Astrocyte (in vitro differentiated cells and primary cell): ENCODE measurements around the gene CELSR3. TPM values are rescaled to one million over a fixed set of nuclear protein-coding genes. Genes with fewer than 3 reads are reported as not detected.

Experiments
- DNase-seq: peaks from one replicate; pipeline ENCODE4 v3.0.0-alpha.2; 2010; ENCODE audit warnings: low read depth
- FAIRE-seq: peaks from 2 replicates; lab custom pipeline; 2011; peaks lifted over from hg19 to GRCh38; lab: Jason Lieb, UNC
- H2AFZ ChIP-seq: 2 replicates; pipeline ENCODE4 v1.6.0; 2012; ENCODE audit warnings: low read depth, low read length, inconsistent platforms
- H3K27ac ChIP-seq: 2 replicates; pipeline ENCODE4 v1.5.1; 2011; ENCODE audit warnings: low read depth, low read length, inconsistent platforms
- H3K27me3 ChIP-seq: 2 replicates; pipeline ENCODE4 v1.6.0; 2011; ENCODE audit warnings: low read length, inconsistent platforms; ENCODE audit not compliant: insufficient read depth
- H3K36me3 ChIP-seq: 2 replicates; pipeline ENCODE4 v1.5.1; 2011; ENCODE audit warnings: low read length, inconsistent platforms; ENCODE audit not compliant: insufficient read depth
- H3K4me1 ChIP-seq: 2 replicates; pipeline ENCODE4 v1.5.1; 2011; ENCODE audit warnings: low read length, inconsistent platforms; ENCODE audit not compliant: insufficient read depth
- H3K4me2 ChIP-seq: 2 replicates; pipeline ENCODE4 v1.6.0; 2012; ENCODE audit warnings: low read length, inconsistent platforms
- H3K4me3 ChIP-seq: 2 replicates; pipeline ENCODE4 v1.5.1; 2011; ENCODE audit warnings: low read depth, mild to moderate bottlenecking, low read length, inconsistent platforms; ENCODE audit not compliant: insufficient read depth
- H3K79me2 ChIP-seq: 2 replicates; pipeline ENCODE4 v1.6.0; 2012; ENCODE audit warnings: mild to moderate bottlenecking, low read length, inconsistent platforms; ENCODE audit not compliant: insufficient read depth
- H3K9ac ChIP-seq: 2 replicates; pipeline ENCODE4 v1.6.0; 2012; ENCODE audit warnings: mild to moderate bottlenecking, low read length, inconsistent platforms
- H3K9me3 ChIP-seq: 2 replicates; pipeline ENCODE4 v1.5.1; 2012; ENCODE audit warnings: low read depth, mild to moderate bottlenecking, low read length, inconsistent platforms; ENCODE audit not compliant: insufficient read depth
- H4K20me1 ChIP-seq: 2 replicates; pipeline ENCODE4 v1.6.0; 2012; ENCODE audit warnings: low read length, inconsistent platforms; ENCODE audit not compliant: insufficient read depth
- H3K27ac Mint-ChIP-seq: one replicate; pipeline ENCODE4 v1.8.0; 2021; ENCODE audit warnings: mild to moderate bottlenecking, mixed read lengths; ENCODE audit not compliant: unreplicated experiment
- H3K27me3 Mint-ChIP-seq: one replicate; pipeline ENCODE4 v1.8.0; 2021; ENCODE audit warnings: low read depth, mixed read lengths; ENCODE audit not compliant: unreplicated experiment
- H3K36me3 Mint-ChIP-seq: one replicate; pipeline ENCODE4 v1.8.0; 2021; ENCODE audit warnings: low read depth, mixed read lengths; ENCODE audit not compliant: unreplicated experiment
- H3K4me1 Mint-ChIP-seq: one replicate; pipeline ENCODE4 v1.8.0; 2021; ENCODE audit warnings: low read depth, mixed read lengths; ENCODE audit not compliant: unreplicated experiment
- H3K4me3 Mint-ChIP-seq: one replicate; pipeline ENCODE4 v1.8.0; 2021; ENCODE audit warnings: mild to moderate bottlenecking, moderate library complexity, mixed read lengths; ENCODE audit not compliant: unreplicated experiment
- H3K9me3 Mint-ChIP-seq: one replicate; pipeline ENCODE4 v1.8.0; 2021; ENCODE audit warnings: mild to moderate bottlenecking, mixed read lengths; ENCODE audit not compliant: unreplicated experiment
- CTCF ChIP-seq: IDR thresholded peaks from 2 replicates; pipeline ENCODE4 v1.5.1; 2011; ENCODE audit warnings: low read depth, mild to moderate bottlenecking, inconsistent platforms, low read length, moderate library complexity; ENCODE audit not compliant: insufficient read depth
- EZH2 ChIP-seq: IDR thresholded peaks from 2 replicates; pipeline ENCODE4 v1.6.1; 2012; ENCODE audit warnings: mild to moderate bottlenecking, low read length, inconsistent platforms; ENCODE audit not compliant: insufficient read depth
- total RNA-seq: library from RNA; stranded (reverse); gene quantifications from 2 replicates; pipeline ENCODE4 v1.2.1, GENCODE V29; 2021

CELSR3 gene
- total RNA-seq, 1 donor from 2014 or later, result 8.6 TPM

GRCh38 chr3:48656841-48657281, 5.8 kb downstream of the CELSR3 start:
- peaks cover 3% of the 10 kb centered on the region for H4K20me1 ChIP-seq
- H3K79me2 ChIP-seq, result no peaks in the 10 kb centered on the region
- H3K27me3 ChIP-seq, result no peaks in the 10 kb centered on the region
- peaks cover 5% of the 10 kb centered on the region for H3K9me3 ChIP-seq
- H3K27ac ChIP-seq, result no peak overlapping the region
- TF ChIP-seq CTCF, result no peak
- TF ChIP-seq EZH2, result no peak
- no peak overlapping the region for H3K4me3 ChIP-seq
- H3K9ac ChIP-seq, result no peak overlapping the region
- H3K36me3 ChIP-seq, result no peaks in the 10 kb centered on the region
- peaks cover 12% of the 10 kb centered on the region for H3K9me3 Mint-ChIP-seq
- no peaks in the 10 kb centered on the region for H3K4me1 Mint-ChIP-seq
- DNase-seq (no peak), FAIRE-seq (no peak)
- H3K27me3 Mint-ChIP-seq, result peaks cover 7% of the 10 kb centered on the region
- H3K36me3 Mint-ChIP-seq, result peaks cover 47% of the 10 kb centered on the region
- no peak overlapping the region for H3K27ac Mint-ChIP-seq
- H3K4me3 Mint-ChIP-seq, result no peak overlapping the region
- peak overlapping the region; percentile 60 for H2AFZ ChIP-seq
- peaks cover 6% of the 10 kb centered on the region for H3K4me1 ChIP-seq
- H3K4me2 ChIP-seq, result peak overlapping the region; percentile 80

- Histone ChIP-seq H4K20me1 (peaks cover 3% of the 10 kb centered on the region), H3K36me3 (no peaks in the 10 kb centered on the region), H3K9me3 (peaks cover 5% of the 10 kb centered on the region), H3K9ac (no peak overlapping the region), H3K4me1 (peaks cover 4% of the 10 kb centered on the region), H2AFZ (peak overlapping the region; percentile 60), H3K4me2 (peak overlapping the region; percentile 80), H3K27ac (no peak overlapping the region), H3K79me2 (no peaks in the 10 kb centered on the region), H3K4me3 (peak overlapping the region; percentile 50), H3K27me3 (no peaks in the 10 kb centered on the region)
- H3K9me3 Mint-ChIP-seq, result peaks cover 12% of the 10 kb centered on the region
- DNase-seq (peak; percentile 23), FAIRE-seq (no peak)
- no peak overlapping the region for H3K4me3 Mint-ChIP-seq
- no peak overlapping the region for H3K27ac Mint-ChIP-seq
- peaks cover 47% of the 10 kb centered on the region for H3K36me3 Mint-ChIP-seq
- no peaks in the 10 kb centered on the region for H3K4me1 Mint-ChIP-seq
- peak; percentile 23 for TF ChIP-seq CTCF
- TF ChIP-seq EZH2, result no peak
- peaks cover 7% of the 10 kb centered on the region for H3K27me3 Mint-ChIP-seq
These were observed 6.4 kb downstream of the CELSR3 start for GRCh38 chr3:48656061-48656840.

GRCh38 chr3:48655606-48656005, 7.1 kb downstream of the CELSR3 start:
- H3K27ac Mint-ChIP-seq, result no peak overlapping the region
- no peaks in the 10 kb centered on the region for H3K36me3 ChIP-seq
- H2AFZ ChIP-seq, result no peak overlapping the region

More at GRCh38 chr3:48655606-48656005, 7.1 kb downstream of the CELSR3 start:
- no peaks in the 10 kb centered on the region for H3K4me1 Mint-ChIP-seq
- no peak for FAIRE-seq
- Histone ChIP-seq H3K4me2 (peak overlapping the region; percentile 80), H3K79me2 (no peaks in the 10 kb centered on the region), H4K20me1 (peaks cover 3% of the 10 kb centered on the region), H3K4me1 (no peaks in the 10 kb centered on the region), H3K9ac (no peak overlapping the region), H3K27me3 (no peaks in the 10 kb centered on the region), H3K9me3 (peaks cover under 1% of the 10 kb centered on the region), H3K27ac (no peak overlapping the region), H3K4me3 (no peak overlapping the region)
- no peak overlapping the region for H3K4me3 Mint-ChIP-seq
- DNase-seq, result no peak
- H3K9me3 Mint-ChIP-seq, result peaks cover 12% of the 10 kb centered on the region
- H3K27me3 Mint-ChIP-seq, result peaks cover 10% of the 10 kb centered on the region
- TF ChIP-seq CTCF (no peak), EZH2 (no peak)
- H3K36me3 Mint-ChIP-seq, result peaks cover 50% of the 10 kb centered on the region
